T-helper 1 cell treated with Interleukin-12 subunit alpha and Interleukin-12 subunit beta and Interleukin-4 antibody, amounts not matched to agents 30 μg/mL and 1 μg/mL, for 36 hours (primary cell): ENCODE data around the gene CES5A.
"Not testable (repeated sequence)": the region's sequence is repeated elsewhere in the genome, so short reads cannot be mapped to it uniquely, and the experiment has no call there.

Experiments
- H3K27ac Mint-ChIP-seq: one replicate; pipeline ENCODE4 v1.8.0; 2021; ENCODE audit warnings: mild to moderate bottlenecking, mixed read lengths
- H3K27me3 Mint-ChIP-seq: one replicate; pipeline ENCODE4 v1.8.0; 2021; ENCODE audit warnings: low read depth, mixed read lengths
- H3K36me3 Mint-ChIP-seq: one replicate; pipeline ENCODE4 v1.8.0; 2021; ENCODE audit warnings: low read depth, mixed read lengths
- H3K4me1 Mint-ChIP-seq: one replicate; pipeline ENCODE4 v1.8.0; 2021; ENCODE audit warnings: low read depth, mixed read lengths
- H3K4me3 Mint-ChIP-seq: one replicate; pipeline ENCODE4 v1.8.0; 2021; ENCODE audit warnings: mild to moderate bottlenecking, moderate library complexity, mixed read lengths
- H3K9me3 Mint-ChIP-seq: one replicate; pipeline ENCODE4 v1.8.0; 2021; ENCODE audit warnings: mixed read lengths

CES5A gene

DNA sequence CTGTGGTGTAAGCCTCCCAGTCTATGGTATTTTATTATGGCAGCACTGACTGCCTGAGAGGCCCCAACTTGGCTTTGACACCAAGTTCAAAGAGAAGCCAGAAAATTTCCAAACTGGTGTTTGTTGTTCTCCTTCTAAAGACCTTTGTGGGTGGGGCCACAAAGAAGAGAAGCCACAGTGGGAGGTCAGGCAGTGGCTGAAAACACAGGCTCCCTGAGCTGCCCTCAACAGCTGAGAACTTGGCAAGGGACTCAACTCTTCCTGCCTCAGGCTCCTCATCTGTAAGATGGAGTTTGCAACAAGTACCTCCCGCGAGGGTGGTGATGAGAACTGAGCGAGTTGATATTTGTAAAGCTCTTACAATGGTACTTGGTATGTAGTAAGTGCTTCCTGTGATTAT, 18.2 kb downstream of the CES5A start:
- Mint-ChIP-seq H3K4me1 (no peaks in the 10 kb centered on the region), H3K9me3 (no peaks in the 10 kb centered on the region), H3K36me3 (no peaks in the 10 kb centered on the region), H3K27me3 (no peaks in the 10 kb centered on the region), H3K27ac (no peak overlapping the region), H3K4me3 (no peak overlapping the region)

GRCh38 chr16:55853114-55853513, 22.1 kb downstream of the CES5A start:
- peaks cover 5% of the 10 kb centered on the region for H3K27me3 Mint-ChIP-seq
- no peaks in the 10 kb centered on the region for H3K4me1 Mint-ChIP-seq
- H3K4me3 Mint-ChIP-seq = no peak overlapping the region
- no peaks in the 10 kb centered on the region for H3K36me3 Mint-ChIP-seq
- no peak overlapping the region for H3K27ac Mint-ChIP-seq
- no peaks in the 10 kb centered on the region for H3K9me3 Mint-ChIP-seq

DNA sequence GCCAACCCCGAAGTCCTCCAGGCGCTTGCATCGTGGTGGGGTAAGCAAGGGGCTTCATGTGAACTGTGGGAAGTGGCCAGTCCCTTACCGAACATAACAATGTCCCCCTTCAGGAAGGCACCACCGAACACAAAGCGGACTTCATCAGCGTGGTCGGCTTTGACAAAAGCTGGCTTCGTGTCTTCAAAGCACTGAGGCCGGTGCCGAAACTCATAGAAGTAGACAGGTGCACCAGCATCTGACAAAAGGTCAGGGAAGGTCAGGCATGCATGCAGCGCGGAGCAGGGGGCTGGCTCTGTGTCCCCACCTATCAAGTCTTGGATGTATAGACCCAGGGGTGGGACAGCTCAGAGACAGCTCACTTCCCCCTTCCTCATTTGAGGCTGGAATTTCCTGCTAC, 25.6 kb downstream of the CES5A start:
- Mint-ChIP-seq H3K9me3 (no peaks in the 10 kb centered on the region), H3K27ac (no peak overlapping the region), H3K27me3 (peaks cover 10% of the 10 kb centered on the region), H3K4me1 (no peaks in the 10 kb centered on the region), H3K4me3 (no peak overlapping the region), H3K36me3 (no peaks in the 10 kb centered on the region)

- Mint-ChIP-seq H3K9me3 (no peaks in the 10 kb centered on the region), H3K4me1 (no peaks in the 10 kb centered on the region), H3K27ac (no peak overlapping the region), H3K4me3 (no peak overlapping the region), H3K36me3 (no peaks in the 10 kb centered on the region), H3K27me3 (peaks cover 14% of the 10 kb centered on the region)
These were observed 28.4 kb downstream of the CES5A start for GRCh38 chr16:55846598-55847346.

DNA sequence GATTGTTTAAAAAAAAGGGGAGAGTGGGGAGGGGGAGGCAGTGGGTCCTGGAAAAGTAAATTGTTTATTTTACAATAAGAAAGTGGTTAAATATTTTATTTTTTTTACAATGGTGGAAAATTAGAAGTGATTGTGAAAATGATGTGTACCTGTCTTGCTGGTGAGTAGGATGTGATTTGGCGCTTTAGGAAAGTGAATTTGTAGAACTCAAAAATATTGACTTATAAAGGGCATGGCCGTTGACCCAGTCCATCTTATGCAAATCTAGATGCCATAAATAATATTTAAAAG, 32.1 kb downstream of the CES5A start:
- Mint-ChIP-seq H3K27me3 (peaks cover 12% of the 10 kb centered on the region), H3K4me1 (peaks cover 2% of the 10 kb centered on the region), H3K36me3 (no peaks in the 10 kb centered on the region), H3K9me3 (no peaks in the 10 kb centered on the region), H3K27ac (no peak overlapping the region), H3K4me3 (no peak overlapping the region)

DNA sequence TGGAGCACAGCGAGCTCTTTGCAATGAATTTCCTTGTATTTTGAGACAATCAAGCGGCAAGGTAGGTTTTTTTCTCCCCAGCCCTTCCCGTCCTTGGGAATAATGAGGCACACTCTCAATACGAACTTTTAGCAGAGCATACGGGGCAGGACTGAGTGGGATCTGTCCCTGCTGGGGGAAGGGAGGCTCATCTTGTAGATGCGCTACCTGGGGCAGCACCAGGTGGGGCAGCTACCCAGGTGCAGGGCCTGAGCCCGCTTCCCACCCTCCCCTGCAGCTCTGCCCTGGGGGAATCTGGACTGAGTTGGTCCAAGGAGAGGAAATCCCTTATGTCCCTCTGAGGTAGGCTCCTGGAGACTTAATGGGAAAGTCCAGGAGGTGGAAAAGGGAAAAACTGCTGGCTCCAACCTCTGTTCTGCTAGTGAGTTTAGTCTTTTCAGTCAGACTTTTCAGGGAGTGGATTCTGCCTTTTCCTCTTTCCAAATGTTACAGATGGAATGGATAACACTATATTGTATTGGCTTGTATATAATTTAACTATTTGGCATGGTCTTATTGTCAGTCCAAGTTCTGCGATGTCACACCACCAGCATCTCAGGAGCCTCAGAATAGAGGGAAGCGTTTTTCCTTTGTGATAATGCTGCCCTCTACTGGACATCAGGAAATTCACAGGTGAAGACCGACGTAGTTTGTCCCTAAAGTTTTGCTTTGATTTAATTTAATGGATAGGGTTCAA, 32.6 kb downstream of the CES5A start:
- no peaks in the 10 kb centered on the region for H3K36me3 Mint-ChIP-seq
- H3K4me1 Mint-ChIP-seq = peaks cover 2% of the 10 kb centered on the region
- H3K27me3 Mint-ChIP-seq = peaks cover 12% of the 10 kb centered on the region
- no peak overlapping the region for H3K4me3 Mint-ChIP-seq
- H3K9me3 Mint-ChIP-seq = no peaks in the 10 kb centered on the region
- H3K27ac Mint-ChIP-seq = no peak overlapping the region

- H3K4me3 Mint-ChIP-seq = no peak overlapping the region
- no peaks in the 10 kb centered on the region for H3K9me3 Mint-ChIP-seq
- peaks cover 2% of the 10 kb centered on the region for H3K4me1 Mint-ChIP-seq
- H3K27me3 Mint-ChIP-seq = peaks cover 7% of the 10 kb centered on the region
- H3K36me3 Mint-ChIP-seq = no peaks in the 10 kb centered on the region
- H3K27ac Mint-ChIP-seq = no peak overlapping the region
These were observed 36.1 kb downstream of the CES5A start for GRCh38 chr16:55839115-55839514.

- no peaks in the 10 kb centered on the region for H3K9me3 Mint-ChIP-seq
- H3K27ac Mint-ChIP-seq = no peak overlapping the region
- no peaks in the 10 kb centered on the region for H3K36me3 Mint-ChIP-seq
- peaks cover 2% of the 10 kb centered on the region for H3K4me1 Mint-ChIP-seq
- no peak overlapping the region for H3K4me3 Mint-ChIP-seq
- peaks cover under 1% of the 10 kb centered on the region for H3K27me3 Mint-ChIP-seq
These were observed 39.0 kb downstream of the CES5A start for GRCh38 chr16:55836158-55836611.

DNA sequence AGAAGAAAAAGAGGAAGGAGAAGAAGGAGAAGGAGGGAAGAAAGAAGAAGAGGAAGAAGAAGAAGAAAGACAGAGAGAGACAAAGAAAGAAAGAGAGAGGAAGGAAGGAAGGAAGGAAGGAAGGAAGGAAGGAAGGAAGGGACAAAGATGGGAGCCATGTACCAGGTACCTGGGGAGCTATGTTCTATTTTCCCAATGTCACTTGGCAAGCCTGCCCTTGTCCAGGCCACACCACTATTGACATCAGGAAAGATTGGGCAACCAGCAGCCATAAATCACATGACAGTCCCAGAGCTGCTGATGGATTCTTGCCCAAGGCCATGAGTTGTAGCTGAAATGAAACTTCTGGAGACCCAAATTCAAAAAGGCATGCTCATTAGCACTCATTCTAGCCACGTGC, 39.6 kb downstream of the CES5A start:
- no peak overlapping the region for H3K4me3 Mint-ChIP-seq
- peaks cover 2% of the 10 kb centered on the region for H3K4me1 Mint-ChIP-seq
- no peak overlapping the region for H3K27ac Mint-ChIP-seq
- H3K36me3 Mint-ChIP-seq = no peaks in the 10 kb centered on the region
- no peaks in the 10 kb centered on the region for H3K9me3 Mint-ChIP-seq
- no peaks in the 10 kb centered on the region for H3K27me3 Mint-ChIP-seq

- not testable (repeated sequence) for H3K36me3 Mint-ChIP-seq, H3K9me3 Mint-ChIP-seq, H3K27ac Mint-ChIP-seq, H3K4me3 Mint-ChIP-seq, H3K4me1 Mint-ChIP-seq, H3K27me3 Mint-ChIP-seq
These were observed 40.0 kb downstream of the CES5A start for GRCh38 chr16:55835173-55835572.

GRCh38 chr16:55834049-55834448, 41.1 kb downstream of the CES5A start:
- H3K27ac Mint-ChIP-seq = no peak overlapping the region
- H3K9me3 Mint-ChIP-seq = no peaks in the 10 kb centered on the region
- no peak overlapping the region for H3K4me3 Mint-ChIP-seq
- H3K36me3 Mint-ChIP-seq = no peaks in the 10 kb centered on the region
- no peaks in the 10 kb centered on the region for H3K27me3 Mint-ChIP-seq
- H3K4me1 Mint-ChIP-seq = no peaks in the 10 kb centered on the region

DNA sequence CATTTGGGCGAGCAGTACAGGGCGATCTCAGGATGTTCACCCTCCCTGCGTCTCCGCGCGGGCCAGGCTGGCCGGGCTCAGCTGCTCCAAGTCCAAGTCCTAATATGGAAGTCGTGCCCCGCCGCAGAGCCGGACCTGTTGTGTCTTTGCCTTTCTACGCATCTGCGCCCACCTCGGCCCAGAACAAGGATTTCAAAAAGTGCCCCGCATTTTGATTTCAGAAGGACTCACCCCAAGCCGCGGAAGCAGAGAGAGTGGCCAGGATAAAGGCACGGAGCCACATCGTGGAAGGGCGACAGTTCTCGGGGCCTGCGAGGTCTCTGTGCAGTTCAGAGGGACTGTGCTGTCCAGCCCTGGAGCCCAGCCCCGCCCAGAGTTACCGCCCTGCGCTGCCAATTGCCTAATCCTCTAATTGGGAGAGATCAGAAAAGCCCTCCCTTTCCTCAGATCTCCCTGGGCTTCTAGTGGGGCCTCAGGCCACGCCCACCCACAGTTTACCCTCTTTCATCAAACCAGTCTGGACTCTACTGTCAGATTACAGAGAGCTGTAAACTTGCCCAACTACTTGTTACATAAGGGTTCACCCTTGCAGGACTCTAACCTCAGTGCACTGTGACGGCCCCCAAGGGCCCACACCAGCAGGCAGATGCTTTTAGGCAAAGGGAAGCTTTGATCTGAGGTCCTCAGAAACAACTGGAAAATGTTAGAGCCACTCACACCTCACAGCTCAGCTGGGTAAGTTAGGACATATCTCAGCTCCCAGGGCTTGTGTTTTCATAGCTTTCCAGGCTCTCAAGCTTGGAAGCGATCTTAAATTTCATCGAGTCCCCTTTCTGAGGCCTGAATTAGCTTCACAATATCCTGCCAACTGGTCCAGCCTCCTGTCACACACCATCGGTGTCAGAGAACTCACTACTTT, 42.1 kb downstream of the CES5A start, which contains the start of gene CES1:
Gene CES1, minus strand, starts transcription at position 324 of the 919 bp plus-strand sequence. Its CDS starts 41 bp downstream, at position 283.
- no peaks in the 10 kb centered on the region for H3K4me1 Mint-ChIP-seq
- no peak within 1 kb of the TSS for H3K27ac Mint-ChIP-seq
- no peaks in the 10 kb centered on the region for H3K27me3 Mint-ChIP-seq
- no peaks in the 10 kb centered on the region for H3K9me3 Mint-ChIP-seq
- H3K36me3 Mint-ChIP-seq = no peaks in the 10 kb centered on the region
- no peak within 1 kb of the TSS for H3K4me3 Mint-ChIP-seq

DNA sequence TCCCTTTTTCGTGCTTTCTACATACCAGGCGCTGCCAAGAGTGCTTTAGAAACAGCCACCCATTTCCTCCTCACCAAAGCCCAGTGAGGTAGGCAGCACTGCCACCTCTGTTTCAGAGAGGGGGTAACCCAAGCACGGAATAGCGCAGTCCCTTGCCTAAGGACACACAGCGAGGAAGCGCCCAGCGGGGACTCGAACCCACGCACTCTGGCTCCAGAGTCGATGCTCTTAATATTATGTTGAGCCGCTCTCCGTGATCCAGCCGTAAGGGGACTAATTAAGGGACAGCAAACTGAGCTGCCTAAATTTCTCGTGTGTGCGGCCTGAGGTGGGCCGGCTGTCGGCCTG, 42.8 kb downstream of the CES5A start:
- Mint-ChIP-seq H3K9me3 (no peaks in the 10 kb centered on the region), H3K27me3 (no peaks in the 10 kb centered on the region), H3K4me3 (no peak overlapping the region), H3K27ac (no peak overlapping the region), H3K4me1 (no peaks in the 10 kb centered on the region), H3K36me3 (no peaks in the 10 kb centered on the region)

DNA sequence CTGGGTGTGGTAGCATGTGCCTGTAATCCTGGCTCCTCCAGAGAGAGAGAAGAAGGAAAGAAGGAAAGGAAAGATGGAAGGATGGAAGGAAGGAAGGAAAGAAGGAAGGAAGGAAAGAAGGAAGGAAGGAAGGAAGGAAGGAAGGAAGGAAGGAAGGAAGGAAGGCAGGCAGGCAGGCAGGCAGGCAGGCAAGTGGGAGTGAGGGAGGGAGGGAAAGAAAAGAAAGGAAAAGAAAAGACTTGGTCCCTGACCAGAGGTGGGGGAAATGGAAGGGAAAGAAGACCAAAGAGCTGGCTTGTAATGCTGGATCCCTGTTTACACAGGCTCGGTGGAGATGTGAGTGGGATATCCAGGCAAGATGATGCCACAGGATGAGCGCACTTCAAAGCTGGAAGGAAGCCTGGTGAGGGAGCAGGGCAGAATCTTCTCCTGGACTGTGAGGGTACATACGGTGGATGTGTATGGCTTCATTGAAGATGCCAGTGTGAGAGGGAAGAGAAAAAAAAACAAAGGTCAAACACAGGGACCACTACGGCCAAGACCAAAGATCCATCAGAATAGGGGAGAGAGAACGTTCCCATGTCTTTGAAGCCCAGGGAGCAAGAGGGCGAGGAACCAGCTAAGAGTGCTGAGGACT, 44.4 kb downstream of the CES5A start:
- H3K27me3 Mint-ChIP-seq = no peaks in the 10 kb centered on the region
- no peak overlapping the region for H3K4me3 Mint-ChIP-seq
- H3K36me3 Mint-ChIP-seq = no peaks in the 10 kb centered on the region
- no peaks in the 10 kb centered on the region for H3K9me3 Mint-ChIP-seq
- no peak overlapping the region for H3K27ac Mint-ChIP-seq
- no peaks in the 10 kb centered on the region for H3K4me1 Mint-ChIP-seq
